ENCODE results near the gene ABCA1.

DNA sequence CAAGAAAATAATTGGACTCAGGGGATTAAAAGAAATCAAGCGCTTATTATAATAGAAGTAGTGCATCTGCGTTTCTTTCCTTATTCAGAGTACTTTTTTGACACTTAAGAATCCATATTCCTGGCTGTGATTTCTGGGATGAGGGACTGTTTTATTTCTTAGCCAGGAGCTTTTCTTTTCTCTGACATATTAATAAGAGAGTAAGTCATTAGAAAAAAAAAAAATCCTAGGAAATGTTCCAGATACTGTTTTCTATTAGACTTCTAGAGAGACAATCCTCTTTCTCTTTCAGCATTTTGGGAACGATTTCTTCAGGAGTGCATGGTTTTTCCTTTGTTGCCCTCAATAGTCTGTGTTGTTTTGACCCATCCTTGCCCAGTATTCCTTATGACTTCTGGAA is 8.3 kb upstream of the ABCA1 start:
- TF ChIP-seq POLR2A (IDR thresholded peaks at IDR 0.05; ENCODE audit: extremely low read depth, insufficient read length) (no peak), CTCF (IDR thresholded peaks at IDR 0.05; ENCODE audit: low read depth, low read length) (no peak), MAX (IDR thresholded peaks at IDR 0.05; ENCODE audit: low read depth, low read length) (no peak)

Data from NB4 (cell line).